ENCODE results near the gene FAM174C. TPM values are rescaled to one million over a fixed set of nuclear protein-coding genes. Genes with fewer than 3 reads are reported as not detected.
A peak's percentile ranks its signal among the peaks of the same experiment; 100 is the strongest.

FAM174C gene
- total and polyA plus RNA-seq, 2 of the 8 experiments (the other 6 are each of a cell fraction or from before 2014, with no cell fraction given) = 44.5 to 125 TPM

- no peak overlapping the region for H2BK120ac ChIP-seq (replicated peaks; ENCODE audit: low read depth, low read length)
- H2BK20ac ChIP-seq (ENCODE audit: low read length) = no peak overlapping the region
- peaks cover 0 to 7% of the 10 kb centered on the region in 2 experiments; a peak in 1 of 4 replicates for H3K79me2 ChIP-seq (ENCODE audit: control insufficient read depth in 1 of 2, insufficient read depth in 2 of 2, low read length in 2 of 2)
- peaks cover 15% of the 10 kb centered on the region; the same call in 1 of the 2 replicates for H3K23me2 ChIP-seq (ENCODE audit: low read depth, low read length)
- H3K4ac ChIP-seq (replicated peaks; ENCODE audit: insufficient read length, low read depth, low read length) = no peak overlapping the region
- no peak overlapping the region for H2AFZ ChIP-seq (ENCODE audit: low read length)
- peak overlapping the region; percentile 80 for H4K91ac ChIP-seq (replicated peaks; ENCODE audit: insufficient read length, low read length)
- H3K23ac ChIP-seq (ENCODE audit: insufficient read length) = no peak overlapping the region
- H3K14ac ChIP-seq (ENCODE audit: insufficient read length) = no peak overlapping the region
- H3K56ac ChIP-seq (replicated peaks; ENCODE audit: insufficient read length, low read depth, low read length) = no peak overlapping the region
- H2BK5ac ChIP-seq (ENCODE audit: low read depth, low read length) = no peak overlapping the region; the same call in 1 of the 2 replicates
- H2AK5ac ChIP-seq (ENCODE audit: low read depth, low read length) = no peak overlapping the region
- H3K36me3 ChIP-seq (ENCODE audit: control insufficient read depth in 2 of 4, insufficient read depth in 4 of 4, low read length in 3 of 4) = peaks cover 2 to 14% (median 3%) of the 10 kb centered on the region in 4 experiments; a peak in 5 of 8 replicates
- no peak overlapping the region for H3K9ac ChIP-seq (replicated peaks in 1 of 4; ENCODE audit: extremely low read depth in 1 of 4, low read depth in 3 of 4, low read length in 3 of 4)
- H2BK12ac ChIP-seq (ENCODE audit: low read depth, low read length) = peak overlapping the region; percentile 27; the same call in 1 of the 2 replicates
- H3K9me3 ChIP-seq (ENCODE audit: insufficient read depth in 2 of 2, low read depth in 1 of 2, low read length in 1 of 2) = no peaks in the 10 kb centered on the region
- DNase-seq (ENCODE audit: low read depth in 1 of 2, low spot score in 2 of 2) (no peak), FAIRE-seq (no peak)
- H3K18ac ChIP-seq (ENCODE audit: extremely low read depth, low read length) = peak overlapping the region; percentile 48; the same call in 1 of the 2 replicates
- H4K20me1 ChIP-seq (replicated peaks in 1 of 2; ENCODE audit: control insufficient read depth in 1 of 2, insufficient read depth in 2 of 2, low read length in 2 of 2) = peaks cover 0 to 15% of the 10 kb centered on the region in 2 experiments
- ChIA-PET CTCF (ENCODE audit: partially characterized antibody) (interaction anchor here (0.6 to 2.4 kb wide), 5 partner anchors 9 to 169 kb away, joined by 3 to 9 read pairs (median 3); no protein-coding TSS in a partner anchor), POLR2A (ENCODE audit: partially characterized antibody) (interaction anchor here (1.8 to 10.1 kb wide), 4 partner anchors 16 to 136 kb away, joined by 5 to 355 read pairs (median 7); partner anchors contain the start of genes CIRBP and GPX4)
- TF ChIP-seq TAF1 (IDR thresholded peaks at IDR 0.05; ENCODE audit: low read depth, low read length) = no peak
- no peak for TF ChIP-seq RXRA (IDR thresholded peaks at IDR 0.05; ENCODE audit: insufficient read depth, low read depth, low read length)
- TF ChIP-seq, protein P1, sequence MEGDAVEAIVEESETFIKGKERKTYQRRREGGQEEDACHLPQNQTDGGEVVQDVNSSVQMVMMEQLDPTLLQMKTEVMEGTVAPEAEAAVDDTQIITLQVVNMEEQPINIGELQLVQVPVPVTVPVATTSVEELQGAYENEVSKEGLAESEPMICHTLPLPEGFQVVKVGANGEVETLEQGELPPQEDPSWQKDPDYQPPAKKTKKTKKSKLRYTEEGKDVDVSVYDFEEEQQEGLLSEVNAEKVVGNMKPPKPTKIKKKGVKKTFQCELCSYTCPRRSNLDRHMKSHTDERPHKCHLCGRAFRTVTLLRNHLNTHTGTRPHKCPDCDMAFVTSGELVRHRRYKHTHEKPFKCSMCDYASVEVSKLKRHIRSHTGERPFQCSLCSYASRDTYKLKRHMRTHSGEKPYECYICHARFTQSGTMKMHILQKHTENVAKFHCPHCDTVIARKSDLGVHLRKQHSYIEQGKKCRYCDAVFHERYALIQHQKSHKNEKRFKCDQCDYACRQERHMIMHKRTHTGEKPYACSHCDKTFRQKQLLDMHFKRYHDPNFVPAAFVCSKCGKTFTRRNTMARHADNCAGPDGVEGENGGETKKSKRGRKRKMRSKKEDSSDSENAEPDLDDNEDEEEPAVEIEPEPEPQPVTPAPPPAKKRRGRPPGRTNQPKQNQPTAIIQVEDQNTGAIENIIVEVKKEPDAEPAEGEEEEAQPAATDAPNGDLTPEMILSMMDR (IDR thresholded peaks at IDR 0.05; ENCODE audit: control extremely low read depth in 1 of 3, insufficient read depth in 1 of 3, low read depth in 1 of 3, low read length in 3 of 3) = no peak
- no peak overlapping the region for H4K5ac ChIP-seq (ENCODE audit: insufficient read length, low read depth, low read length)
- H4K8ac ChIP-seq (ENCODE audit: extremely low read depth, insufficient read depth, low read length) = no peak overlapping the region
- H3K79me1 ChIP-seq (ENCODE audit: low read depth, low read length) = peaks cover 9% of the 10 kb centered on the region
- no peak overlapping the region for H2BK15ac ChIP-seq (ENCODE audit: low read length)
- 89% methylated on average over 11 of the region's 11 CpGs; no CpG with 5 or more reads in 1 of the 2 experiments for WGBS, 2 experiments (ENCODE audit: extremely low coverage in 1 of 2, insufficient coverage in 1 of 2, insufficient read length in 1 of 2, insufficient replicate concordance in 2 of 2, low coverage in 1 of 2, low lambda C conversion rate in 2 of 2, missing lambda C conversion rate in 1 of 2)
- H3K4me3 ChIP-seq (ENCODE audit: extremely low read depth in 1 of 4, insufficient read depth in 2 of 4, low read depth in 3 of 4, low read length in 4 of 4) = peak overlapping the region in 1 of 4 experiments; percentile 59; a peak in 2 of 8 replicates
- peak overlapping the region; percentile 57 to 79; a peak in 3 of 4 replicates for H3K4me2 ChIP-seq (ENCODE audit: insufficient read depth in 1 of 2, low read depth in 2 of 2, low read length in 2 of 2)
- no peaks in the 10 kb centered on the region for H3K27me3 ChIP-seq (replicated peaks in 1 of 4; ENCODE audit: control insufficient read depth in 3 of 4, extremely low read depth in 1 of 4, insufficient read depth in 3 of 4, low read length in 3 of 4)
- peaks cover 0 to 17% (median 11%) of the 10 kb centered on the region in 4 experiments; a peak in 5 of 7 replicates for H3K4me1 ChIP-seq (replicated peaks in 1 of 4; ENCODE audit: control insufficient read depth in 3 of 4, insufficient read depth in 4 of 4, low read length in 3 of 4)
- H3K27ac ChIP-seq (ENCODE audit: low read depth, low read length) = no peak overlapping the region
Observed at GRCh38 chr19:1239420-1239795, 35.9 kb upstream of the FAM174C start.

Data from H1 (cell line).